Testis (tissue), 3 donors: ENCODE results near the gene TNFSF4. TPM values are rescaled to one million over a fixed set of nuclear protein-coding genes. Genes with fewer than 3 reads are reported as not detected.

Experiments
- DNase-seq: peaks from one replicate; pipeline ENCODE4 v3.0.0-alpha.2; 2019
- H3K27ac ChIP-seq, 2 donors: fragments of 200-600 bp; sonication (generic); one replicate each; pipeline ENCODE4 v1.5.1; 2019
- H3K27me3 ChIP-seq: fragments of 200-600 bp; sonication (generic); one replicate; pipeline ENCODE4 v1.5.1; 2019
- H3K36me3 ChIP-seq: fragments of 200-600 bp; sonication (generic); one replicate; pipeline ENCODE4 v1.5.1; 2017; ENCODE audit warnings: low read depth; ENCODE audit errors: missing control alignments
- H3K4me1 ChIP-seq: fragments of 200-600 bp; sonication (generic); one replicate; pipeline ENCODE4 v1.5.1; 2019
- H3K4me3 ChIP-seq, 2 donors: fragments of 200-600 bp; sonication (generic); one replicate each; pipeline ENCODE4 v1.5.1; 2017 to 2019
- H3K9me3 ChIP-seq: fragments of 200-600 bp; sonication (generic); one replicate; pipeline ENCODE4 v1.5.1; 2017
- CTCF ChIP-seq, 3 experiments: fragments of 450-650 bp in 2 of 3; fragments of 200-600 bp in 1 of 3; sonication (generic) in 1 of 3; IDR thresholded peaks; one replicate each; pipeline ENCODE4 v1.5.1; 2016 to 2019; ENCODE audit warnings: antibody characterized with exemption in 3 of 3, mild to moderate bottlenecking in 2 of 3, moderate library complexity in 1 of 3
- POLR2A ChIP-seq: fragments of 450-650 bp; IDR thresholded peaks from one replicate; pipeline ENCODE4 v1.6.1; 2017; ENCODE audit warnings: antibody characterized with exemption, mild to moderate bottlenecking, moderate library complexity
- WGBS, 2 donors: methylation state at CpG; one replicate each; pipeline ENCODE4 v1.1.5; 2018; 5-methylcytosine and 5-hydroxymethylcytosine counted together
- intact Hi-C: fragments of 100-400 bp; cut with DNase I; formaldehyde crosslinking; loops from one replicate; pipeline ENCODE4 v1.15.1; 2023; ENCODE audit warnings: low total_unique reads
- polyA plus RNA-seq: library from polyadenylated mRNA; stranded (reverse); fragments of 350-450 nt; fragmentation: Illumina TruSeq; extraction: RNeasy Lipid Tissue Mini Kit (QIAGEN cat#74804); gene quantifications from one replicate; pipeline ENCODE4 v1.2.3, GENCODE V29; 2014; ENCODE audit warnings: low read depth, low replicate concordance; ENCODE audit not compliant: insufficient read depth
- total RNA-seq, 2 donors: library from RNA; depleted of rRNA; stranded (reverse); fragments of >200 nt; gene quantifications; one replicate each; pipeline ENCODE4 v1.2.3, GENCODE V29; 2016

Gene TNFSF4
- total and polyA plus RNA-seq, 3 donors from 2014 or later, result 11.2 to 17.6 (median 11.5) TPM

DNA sequence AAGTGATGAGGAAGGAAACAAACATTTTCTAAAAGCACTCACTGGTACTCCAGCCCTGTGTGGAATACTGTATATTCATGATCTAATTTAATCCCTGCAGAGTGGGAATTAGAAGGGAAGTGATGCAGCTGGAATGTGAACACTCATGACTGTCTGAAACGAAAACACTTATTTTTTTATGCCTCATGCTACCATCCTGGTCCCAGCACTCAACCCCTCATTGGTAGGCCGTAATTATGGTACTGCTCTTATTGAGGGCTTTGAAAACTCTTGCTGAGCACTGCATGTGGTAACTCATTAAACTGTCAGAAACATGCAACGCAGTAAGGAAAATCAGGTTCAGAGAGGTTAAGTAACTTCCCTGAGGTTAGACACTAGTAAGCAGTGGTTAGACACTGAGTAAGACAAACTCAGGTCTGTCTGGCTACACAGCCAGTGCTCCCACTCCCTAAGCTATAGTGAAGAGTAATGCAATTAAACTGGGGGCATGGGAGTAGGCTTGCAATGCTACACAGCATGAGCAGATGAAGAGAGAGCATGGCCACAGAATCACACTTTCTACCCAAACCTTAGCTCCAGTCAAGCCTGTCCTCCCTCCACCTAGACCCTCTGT lies 17.3 kb upstream of the TNFSF4 start:
- 93 to 96% methylated on average over 3 of the region's 3 CpGs for WGBS, 2 donors
- Histone ChIP-seq H3K9me3 (no peaks in the 10 kb centered on the region), H3K27ac (no peak overlapping the region), H3K36me3 (no peaks in the 10 kb centered on the region), H3K4me1 (no peaks in the 10 kb centered on the region), H3K27me3 (no peaks in the 10 kb centered on the region), H3K4me3 (no peak overlapping the region)
- TF ChIP-seq POLR2A (no peak), CTCF (IDR thresholded peaks at IDR 0.05) (no peak)
- no peak for DNase-seq
- intact Hi-C loops, result no loop called here

DNA sequence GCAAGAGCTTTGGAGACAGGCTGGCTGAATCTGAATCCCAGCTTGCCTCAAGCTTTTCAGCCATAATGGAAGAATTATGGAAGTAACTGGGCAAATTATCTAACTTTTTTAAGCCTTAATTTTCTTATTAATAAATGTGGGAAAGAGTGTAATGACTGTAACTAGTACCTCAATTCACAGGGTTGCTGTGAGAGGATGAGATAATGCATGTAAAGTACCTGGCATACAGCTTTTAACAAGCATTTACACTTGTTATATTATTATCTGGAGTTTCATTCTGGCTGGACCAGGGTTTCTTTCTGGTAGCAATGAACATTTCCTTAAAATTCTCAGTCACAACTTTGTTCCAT lies 15.9 kb upstream of the TNFSF4 start:
- Histone ChIP-seq H3K4me3 (no peak overlapping the region), H3K36me3 (no peaks in the 10 kb centered on the region), H3K27me3 (no peaks in the 10 kb centered on the region), H3K27ac (no peak overlapping the region), H3K9me3 (no peaks in the 10 kb centered on the region), H3K4me1 (no peaks in the 10 kb centered on the region)
- no peak for TF ChIP-seq POLR2A
- intact Hi-C loops, result no loop called here
- no peak for DNase-seq

DNA sequence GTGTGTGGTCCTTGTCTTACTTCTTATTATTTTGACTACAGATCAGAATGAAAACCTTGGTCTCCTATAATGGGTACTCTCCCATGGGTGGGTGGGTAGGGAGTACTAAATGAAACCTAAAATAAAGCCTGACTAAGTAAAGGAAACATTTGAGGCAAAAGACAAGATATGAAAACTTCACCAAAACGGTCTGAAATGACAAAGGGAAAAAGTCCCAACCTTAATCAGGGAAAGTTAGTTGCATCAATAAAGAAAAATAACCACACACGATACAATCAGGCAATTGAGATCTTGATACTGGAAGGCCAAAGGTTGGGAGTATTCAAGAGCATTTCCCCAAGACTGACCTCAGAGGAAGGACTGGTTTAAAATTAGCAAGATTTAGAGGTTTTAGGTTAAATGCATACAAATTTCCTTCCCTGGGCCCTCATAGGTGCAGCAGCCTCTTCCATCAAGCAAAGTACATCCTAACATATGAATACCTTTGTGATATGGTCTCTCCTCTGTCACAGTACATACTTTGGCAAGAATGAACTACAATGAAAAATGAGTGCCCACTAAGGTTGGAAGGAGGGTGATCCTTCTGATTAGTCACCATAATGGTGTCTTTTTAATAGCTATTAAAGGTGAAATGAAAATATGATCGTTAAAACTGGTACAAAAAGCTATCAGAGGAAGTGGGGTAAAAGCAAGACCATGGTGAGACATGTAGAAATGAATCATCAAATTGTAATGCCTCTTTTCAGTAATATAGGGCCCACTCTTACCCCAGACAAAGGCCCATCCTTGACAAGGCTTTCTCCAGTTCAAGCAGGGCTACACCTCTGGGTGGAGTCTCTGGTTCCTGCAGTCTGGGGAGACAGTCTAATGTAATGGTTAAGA lies 15.3 kb upstream of the TNFSF4 start:
- no peaks in the 10 kb centered on the region for H3K9me3 ChIP-seq
- DNase-seq, result no peak
- 67 to 69% methylated on average over 3 of the region's 3 CpGs for WGBS, 2 donors
- intact Hi-C loops, result no loop called here
- no peak overlapping the region for H3K27ac ChIP-seq
- no peaks in the 10 kb centered on the region for H3K36me3 ChIP-seq
- no peak overlapping the region for H3K4me3 ChIP-seq
- TF ChIP-seq CTCF (IDR thresholded peaks at IDR 0.05), result no peak
- TF ChIP-seq POLR2A, result no peak
- no peaks in the 10 kb centered on the region for H3K4me1 ChIP-seq
- H3K27me3 ChIP-seq, result no peaks in the 10 kb centered on the region

- WGBS, 2 donors, result 89 to 92% methylated on average over 1 of the region's 1 CpG
- no peak for TF ChIP-seq CTCF (IDR thresholded peaks at IDR 0.05)
- TF ChIP-seq POLR2A, result no peak
- no peaks in the 10 kb centered on the region for H3K36me3 ChIP-seq
- no peaks in the 10 kb centered on the region for H3K4me1 ChIP-seq
- no peak overlapping the region for H3K27ac ChIP-seq
- DNase-seq, result no peak
- H3K27me3 ChIP-seq, result no peaks in the 10 kb centered on the region
- no peak overlapping the region for H3K4me3 ChIP-seq
- no peaks in the 10 kb centered on the region for H3K9me3 ChIP-seq
- intact Hi-C loops, result no loop called here
Observed at GRCh38 chr1:173220157-173220556, 13.0 kb upstream of the TNFSF4 start.

GRCh38 chr1:173213665-173214064 lies 6.5 kb upstream of the TNFSF4 start:
- DNase-seq, result no peak

More at GRCh38 chr1:173213665-173214064, 6.5 kb upstream of the TNFSF4 start:
- TF ChIP-seq CTCF (IDR thresholded peaks at IDR 0.05) (peak in 1 of 3 experiments; percentile 15), POLR2A (no peak)
- Histone ChIP-seq H3K4me3 (no peak overlapping the region), H3K9me3 (no peaks in the 10 kb centered on the region), H3K27me3 (no peaks in the 10 kb centered on the region), H3K27ac (no peak overlapping the region), H3K36me3 (no peaks in the 10 kb centered on the region), H3K4me1 (no peaks in the 10 kb centered on the region)
- intact Hi-C loops, result no loop called here
- 96 to 100% methylated on average over 1 of the region's 1 CpG for WGBS, 2 donors
